Measurements from ENCODE around the gene FKBP8. TPM values are rescaled to one million over a fixed set of nuclear protein-coding genes. Genes with fewer than 3 reads are reported as not detected.

FKBP8 gene
- total RNA-seq, 1 donor from 2014 or later, result 175 TPM

- Mint-ChIP-seq H3K4me3 (peak overlapping the region; percentile 89), H3K36me3 (ENCODE audit: low read depth) (no peaks in the 10 kb centered on the region), H3K27ac (ENCODE audit: unreplicated experiment) (no peak overlapping the region), H3K27me3 (ENCODE audit: low read depth) (no peaks in the 10 kb centered on the region), H3K9me3 (no peaks in the 10 kb centered on the region), H3K4me1 (peaks cover 25% of the 10 kb centered on the region)
- peak; percentile 20 for DNase-seq (ENCODE audit: low read depth, low spot score)
- peak; percentile 75 for TF ChIP-seq CTCF (conservative IDR thresholded peaks at IDR 0.05)
These were observed 23.2 kb downstream of the FKBP8 start for GRCh38 chr19:18519962-18520847.

GRCh38 chr19:18518639-18519038 is 24.7 kb downstream of the FKBP8 start:
- Mint-ChIP-seq H3K36me3 (ENCODE audit: low read depth) (no peaks in the 10 kb centered on the region), H3K27ac (ENCODE audit: unreplicated experiment) (no peak overlapping the region), H3K9me3 (no peaks in the 10 kb centered on the region), H3K4me3 (peak overlapping the region; percentile 62), H3K4me1 (peaks cover 34% of the 10 kb centered on the region), H3K27me3 (ENCODE audit: low read depth) (no peaks in the 10 kb centered on the region)
- no peak for TF ChIP-seq CTCF (conservative IDR thresholded peaks at IDR 0.05)
- no peak for DNase-seq (ENCODE audit: low read depth, low spot score)

- no peak for DNase-seq (ENCODE audit: low read depth, low spot score)
- H3K4me3 Mint-ChIP-seq, result no peak overlapping the region
These were observed 25.8 kb downstream of the FKBP8 start for GRCh38 chr19:18517606-18518005.

GRCh38 chr19:18515959-18516358 is 27.4 kb downstream of the FKBP8 start:
- Mint-ChIP-seq H3K4me1 (peaks cover 27% of the 10 kb centered on the region), H3K27me3 (ENCODE audit: low read depth) (no peaks in the 10 kb centered on the region), H3K9me3 (no peaks in the 10 kb centered on the region), H3K36me3 (ENCODE audit: low read depth) (no peaks in the 10 kb centered on the region), H3K4me3 (peak overlapping the region; percentile 70), H3K27ac (ENCODE audit: unreplicated experiment) (no peak overlapping the region)
- TF ChIP-seq CTCF (conservative IDR thresholded peaks at IDR 0.05), result no peak
- DNase-seq (ENCODE audit: low read depth, low spot score), result no peak

More at GRCh38 chr19:18517606-18518005, 25.8 kb downstream of the FKBP8 start:
- no peak overlapping the region for H3K27ac Mint-ChIP-seq (ENCODE audit: unreplicated experiment)
- TF ChIP-seq CTCF (conservative IDR thresholded peaks at IDR 0.05), result no peak
- H3K27me3 Mint-ChIP-seq (ENCODE audit: low read depth), result no peaks in the 10 kb centered on the region
- no peaks in the 10 kb centered on the region for H3K9me3 Mint-ChIP-seq
- H3K36me3 Mint-ChIP-seq (ENCODE audit: low read depth), result no peaks in the 10 kb centered on the region
- H3K4me1 Mint-ChIP-seq, result peaks cover 38% of the 10 kb centered on the region

GRCh38 chr19:18514800-18515682 is 28.3 kb downstream of the FKBP8 start:
- peaks cover 18% of the 10 kb centered on the region for H3K4me1 Mint-ChIP-seq
- peak overlapping the region; percentile 82 for H3K27ac Mint-ChIP-seq (ENCODE audit: unreplicated experiment)

More at GRCh38 chr19:18514800-18515682, 28.3 kb downstream of the FKBP8 start:
- Mint-ChIP-seq H3K9me3 (no peaks in the 10 kb centered on the region), H3K36me3 (ENCODE audit: low read depth) (no peaks in the 10 kb centered on the region), H3K27me3 (ENCODE audit: low read depth) (no peaks in the 10 kb centered on the region), H3K4me3 (no peak overlapping the region)
- DNase-seq (ENCODE audit: low read depth, low spot score), result no peak
- TF ChIP-seq CTCF (conservative IDR thresholded peaks at IDR 0.05), result no peak

Data from neural crest cell (in vitro differentiated cells).